Spleen (tissue), 7 donors: ENCODE results near the gene ABCA8.

Experiments
- POLR2A ChIP-seq, 3 donors: fragments of 450-650 bp; IDR thresholded peaks; one replicate each; pipeline ENCODE4 v1.5.1; 2017; ENCODE audit warnings: antibody characterized with exemption in 3 of 3, mild to moderate bottlenecking in 1 of 3
- POLR2AphosphoS5 ChIP-seq, 3 donors: sonication (generic); formaldehyde crosslinking; IDR thresholded peaks; one replicate each; pipeline ENCODE4 v1.5.1; 2017; ENCODE audit warnings: antibody characterized with exemption in 3 of 3
- TF ChIP-seq, protein P1 (sequence below), 11 experiments: fragments of 200-600 bp in 7 of 11; fragments of 450-650 bp in 4 of 11; sonication (generic) in 4 of 11; IDR thresholded peaks in 8 of 11; conservative IDR thresholded peaks in 3 of 11; 1 replicate in 7 of 11; 2 replicates in 4 of 11; pipeline versions ENCODE4 v1.4.0 to v1.8.0; 2016 to 2021; ENCODE audit warnings: antibody characterized with exemption in 11 of 11, inconsistent platforms in 4 of 11, mild to moderate bottlenecking in 1 of 11
- donor health status: DM: no; HTN: no; CAD: no; lungs with moderate emphysema.
- donor health status: DM: no; HTN: no; CAD: no.
- donor health status: DM: no; HTN: no; CAD: no.

- TF ChIP-seq POLR2A (IDR thresholded peaks at IDR 0.05) (no peak), POLR2AphosphoS5 (IDR thresholded peaks at IDR 0.05) (no peak)
- TF ChIP-seq, protein P1, sequence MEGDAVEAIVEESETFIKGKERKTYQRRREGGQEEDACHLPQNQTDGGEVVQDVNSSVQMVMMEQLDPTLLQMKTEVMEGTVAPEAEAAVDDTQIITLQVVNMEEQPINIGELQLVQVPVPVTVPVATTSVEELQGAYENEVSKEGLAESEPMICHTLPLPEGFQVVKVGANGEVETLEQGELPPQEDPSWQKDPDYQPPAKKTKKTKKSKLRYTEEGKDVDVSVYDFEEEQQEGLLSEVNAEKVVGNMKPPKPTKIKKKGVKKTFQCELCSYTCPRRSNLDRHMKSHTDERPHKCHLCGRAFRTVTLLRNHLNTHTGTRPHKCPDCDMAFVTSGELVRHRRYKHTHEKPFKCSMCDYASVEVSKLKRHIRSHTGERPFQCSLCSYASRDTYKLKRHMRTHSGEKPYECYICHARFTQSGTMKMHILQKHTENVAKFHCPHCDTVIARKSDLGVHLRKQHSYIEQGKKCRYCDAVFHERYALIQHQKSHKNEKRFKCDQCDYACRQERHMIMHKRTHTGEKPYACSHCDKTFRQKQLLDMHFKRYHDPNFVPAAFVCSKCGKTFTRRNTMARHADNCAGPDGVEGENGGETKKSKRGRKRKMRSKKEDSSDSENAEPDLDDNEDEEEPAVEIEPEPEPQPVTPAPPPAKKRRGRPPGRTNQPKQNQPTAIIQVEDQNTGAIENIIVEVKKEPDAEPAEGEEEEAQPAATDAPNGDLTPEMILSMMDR (IDR thresholded peaks at IDR 0.05 in 8 of 11, conservative IDR thresholded peaks at IDR 0.05 in 3 of 11): no peak
These were observed 83.7 kb downstream of the ABCA8 start for GRCh38 chr17:68871447-68871846.
